Measurements from ENCODE around the gene NT5C2.
A peak's percentile ranks its signal among the peaks of the same experiment; 100 is the strongest.

NT5C2 gene

DNA sequence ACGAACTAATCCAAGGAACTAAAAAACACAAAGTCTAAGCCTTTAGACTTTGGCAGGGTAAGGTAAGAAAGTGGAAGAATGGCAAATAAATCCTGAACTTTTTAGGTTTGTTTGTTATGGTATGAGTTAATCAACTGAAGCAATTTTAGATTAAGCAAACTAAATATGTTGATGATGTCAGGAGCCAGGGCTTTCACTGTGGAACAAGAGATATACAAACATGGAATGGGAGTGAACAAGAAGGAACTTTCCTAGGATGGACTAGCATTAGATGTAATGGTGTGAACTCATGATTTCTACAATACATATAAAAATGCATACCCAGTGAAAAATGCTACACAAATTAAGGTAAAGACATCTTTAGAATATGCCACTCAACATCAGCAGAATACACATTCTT lies 35.8 kb downstream of the NT5C2 start:
- Histone ChIP-seq H3K9me3 (no peaks in the 10 kb centered on the region), H3K27ac (peak overlapping the region in 1 of 2 donors; percentile 2), H3K4me3 (no peak overlapping the region), H3K4me1 (peaks cover 0 to 48% (median 20%) of the 10 kb centered on the region in 4 donors), H3K27me3 (no peaks in the 10 kb centered on the region), H3K36me3 (peaks cover 8 to 25% (median 23%) of the 10 kb centered on the region in 3 donors)
- no peak for DNase-seq
- intact Hi-C loops (cut with DNase I; ENCODE audit: low total_unique reads) = no loop called here
- no peak for TF ChIP-seq CTCF (IDR thresholded peaks at IDR 0.05)

DNA sequence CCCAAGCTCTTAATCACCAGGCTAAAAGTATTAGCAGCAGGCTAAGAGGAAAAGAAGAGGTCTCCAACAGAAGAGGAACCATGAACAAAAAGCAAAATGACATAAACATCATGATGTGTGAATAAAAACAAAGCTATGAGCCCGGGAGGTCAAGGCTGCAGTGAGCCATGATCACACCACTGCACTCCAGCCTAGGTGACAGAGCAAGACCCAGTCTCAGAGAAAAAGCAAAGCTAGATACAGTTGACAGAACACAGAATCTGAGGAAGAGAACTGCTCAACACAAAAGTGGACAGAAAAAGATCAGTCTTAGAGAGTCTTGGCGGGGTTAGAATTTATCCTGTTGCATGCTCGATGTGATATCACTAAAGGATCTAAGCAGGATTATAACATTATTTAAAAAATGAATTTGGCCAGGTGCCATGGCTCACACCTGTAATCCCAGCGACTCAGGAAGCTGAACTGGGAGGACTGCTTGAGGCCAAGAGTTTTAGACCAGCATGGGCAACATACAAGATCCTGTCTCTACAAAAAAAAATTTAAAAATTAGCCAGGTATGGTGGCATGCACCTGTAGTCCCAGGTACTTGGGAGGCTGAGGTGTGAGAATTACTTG lies 37.5 kb downstream of the NT5C2 start:
- H3K4me1 ChIP-seq = peaks cover 0 to 64% (median 20%) of the 10 kb centered on the region in 4 donors
- H3K27me3 ChIP-seq = no peaks in the 10 kb centered on the region
- no peak overlapping the region for H3K4me3 ChIP-seq
- H3K9me3 ChIP-seq = no peaks in the 10 kb centered on the region
- no peak for DNase-seq
- H3K27ac ChIP-seq = peak overlapping the region; percentile 63 to 69
- TF ChIP-seq CTCF (IDR thresholded peaks at IDR 0.05) = no peak
- peaks cover 0 to 13% (median 9%) of the 10 kb centered on the region in 3 donors for H3K36me3 ChIP-seq
- intact Hi-C loops (cut with DNase I; ENCODE audit: low total_unique reads) = no loop called here

GRCh38 chr10:103154521-103155299 lies 38.4 kb downstream of the NT5C2 start:
- H3K36me3 ChIP-seq = peaks cover 0 to 13% (median 4%) of the 10 kb centered on the region in 3 donors
- DNase-seq = no peak
- H3K27me3 ChIP-seq = no peaks in the 10 kb centered on the region
- H3K4me3 ChIP-seq = no peak overlapping the region
- intact Hi-C loops (cut with DNase I; ENCODE audit: low total_unique reads) = loop anchor here (1.0 kb wide), 1 partner anchor 13 kb away; no protein-coding TSS in a partner anchor
- H3K9me3 ChIP-seq = no peaks in the 10 kb centered on the region
- peaks cover 0 to 73% (median 24%) of the 10 kb centered on the region in 4 donors for H3K4me1 ChIP-seq
- TF ChIP-seq CTCF (IDR thresholded peaks at IDR 0.05) = no peak
- peak overlapping the region; percentile 63 to 69 for H3K27ac ChIP-seq

GRCh38 chr10:103153302-103154197 lies 39.5 kb downstream of the NT5C2 start:
- Histone ChIP-seq H3K27ac (peak overlapping the region; percentile 63 to 69), H3K9me3 (no peaks in the 10 kb centered on the region), H3K27me3 (no peaks in the 10 kb centered on the region), H3K4me3 (peak overlapping the region; percentile 4 to 24), H3K36me3 (peaks cover 0 to 7% (median 4%) of the 10 kb centered on the region in 3 donors), H3K4me1 (peaks cover 0 to 85% (median 25%) of the 10 kb centered on the region in 4 donors)
- no peak for TF ChIP-seq CTCF (IDR thresholded peaks at IDR 0.05)
- intact Hi-C loops (cut with DNase I; ENCODE audit: low total_unique reads) = loop anchor here (1.0 kb wide), 1 partner anchor 14 kb away; no protein-coding TSS in a partner anchor
- peak in 1 of 2 donors; percentile 37 for DNase-seq

- no peaks in the 10 kb centered on the region for H3K27me3 ChIP-seq
- H3K36me3 ChIP-seq = no peaks in the 10 kb centered on the region
- peaks cover 0 to 99% (median 33%) of the 10 kb centered on the region in 4 donors for H3K4me1 ChIP-seq
- TF ChIP-seq CTCF (IDR thresholded peaks at IDR 0.05) = no peak
- intact Hi-C loops (cut with DNase I; ENCODE audit: low total_unique reads) = loop anchor here (10.0 kb wide), 1 partner anchor 45 kb away; the partner anchor contains the start of gene NT5C2
- peak overlapping the region in 1 of 2 donors; percentile 20 for H3K27ac ChIP-seq
- no peak for DNase-seq
- H3K9me3 ChIP-seq = no peaks in the 10 kb centered on the region
- H3K4me3 ChIP-seq = no peak overlapping the region
These were observed 43.0 kb downstream of the NT5C2 start for GRCh38 chr10:103149991-103150622.

Data from tibial artery (tissue), 4 donors.